Right lobe of liver (tissue), 6 donors: Measurements from ENCODE around the gene ENPP3. TPM values are rescaled to one million over a fixed set of nuclear protein-coding genes. Genes with fewer than 3 reads are reported as not detected.
A peak's percentile ranks its signal among the peaks of the same experiment; 100 is the strongest.
"Not testable (repeated sequence)": the region's sequence is repeated elsewhere in the genome, so short reads cannot be mapped to it uniquely, and the experiment has no call there.

Experiments
- ATAC-seq, 4 donors: fragments of 200-7000 bp; cut with Tn5 transposase; one replicate each; pipeline ENCODE4 v1.9.1; 2020; ENCODE audit warnings: mild to moderate bottlenecking in 4 of 4, moderate library complexity in 4 of 4
- DNase-seq, 3 donors: peaks; one replicate each; pipeline ENCODE4 v3.0.0-alpha.2; 2020
- H3K27ac ChIP-seq, 3 donors: fragments of 200-600 bp; one replicate each; pipeline ENCODE4 v1.8.0; 2022
- H3K27me3 ChIP-seq, 2 donors: fragments of 200-600 bp; one replicate each; pipeline ENCODE4 v1.8.0; 2022
- H3K36me3 ChIP-seq, 4 donors: fragments of 200-600 bp; sonication (generic) in 1 of 4; one replicate each; pipeline versions ENCODE4 v1.5.1 to v1.8.0; 2017 to 2022; ENCODE audit warnings: control low read depth in 1 of 4
- H3K4me1 ChIP-seq, 4 donors: fragments of 200-600 bp; sonication (generic) in 1 of 4; one replicate each; pipeline versions ENCODE4 v1.5.1 to v1.8.0; 2017 to 2022; ENCODE audit warnings: control low read depth in 1 of 4
- H3K4me3 ChIP-seq, 3 donors: fragments of 200-600 bp; one replicate each; pipeline ENCODE4 v1.8.0; 2022
- H3K9me3 ChIP-seq, 4 donors: fragments of 200-600 bp; sonication (generic) in 1 of 4; one replicate each; pipeline versions ENCODE4 v1.5.1 to v1.8.0; 2017 to 2022; ENCODE audit warnings: control low read depth in 1 of 4
- CTCF ChIP-seq, 4 donors: fragments of 200-600 bp in 3 of 4; fragments of 450-650 bp in 1 of 4; IDR thresholded peaks; one replicate each; pipeline versions ENCODE4 v1.5.1 to v1.8.0; 2016 to 2022; ENCODE audit warnings: antibody characterized with exemption in 4 of 4, mild to moderate bottlenecking in 2 of 4
- POLR2A ChIP-seq: fragments of 450-650 bp; IDR thresholded peaks from one replicate; pipeline ENCODE4 v1.6.1; 2017; ENCODE audit warnings: antibody characterized with exemption, mild to moderate bottlenecking
- WGBS: methylation state at CpG from one replicate; pipeline ENCODE4 v1.1.6; 2018; ENCODE audit warnings: low coverage, low lambda C conversion rate; ENCODE audit not compliant: insufficient coverage; ENCODE audit errors: missing lambda C conversion rate; 5-methylcytosine and 5-hydroxymethylcytosine counted together
- intact Hi-C, 2 donors: fragments of 100-400 bp; cut with DNase I; formaldehyde crosslinking; loops; one replicate each; pipeline versions ENCODE4 v1.11.2 to v1.14.1; 2022
- total RNA-seq, 6 experiments: library from RNA; depleted of rRNA in 2 of 6; stranded (reverse); fragments of >200 nt in 2 of 6; fragmentation: NEBNext Ultra II Directional in 3 of 6; extraction: Animal tissue kit (Norgen Biotek cat#: 25700) in 3 of 6; gene quantifications; one replicate each; pipeline versions ENCODE4 v1.1.0 to v1.2.4, GENCODE V29; 2016 to 2023
- donor health status: DM: no; HTN: yes; CAD: no.
- donor health status: DM: no; HTN: no; CAD: no.
- donor health status: DM: no; HTN: no; CAD: no.
- donor health status: DM: no; HTN: yes; CAD: no.
- donor health status: DM: no; HTN: yes; CAD: no.

Gene ENPP3
- total RNA-seq, 6 experiments from 2014 or later = 0.63 to 2.7 (median 1.5) TPM

DNA sequence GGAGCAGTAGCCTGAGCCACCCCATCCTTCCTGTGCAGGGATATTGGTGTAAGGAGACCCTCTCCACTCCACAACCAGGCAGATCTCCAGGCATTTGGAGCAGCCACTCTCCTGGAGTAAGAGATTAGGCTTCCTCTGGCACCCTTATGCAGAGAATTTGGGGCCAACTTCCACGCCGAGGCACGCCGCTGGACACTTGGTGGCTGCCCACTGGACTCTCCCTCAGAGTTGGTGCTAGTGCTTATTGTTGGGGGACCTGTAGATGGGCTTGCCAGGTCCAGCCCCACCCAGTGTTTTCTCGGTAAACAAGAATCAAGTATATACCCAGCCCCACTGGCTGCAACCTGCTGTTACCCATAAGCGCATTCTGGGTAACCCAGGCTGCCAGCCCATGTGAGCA lies 78.5 kb downstream of the ENPP3 start:
- peak in 3 of 4 donors; percentile 11 to 44 (median 17) for ATAC-seq
- DNase-seq, H3K4me1 ChIP-seq, H3K27me3 ChIP-seq, H3K9me3 ChIP-seq, H3K36me3 ChIP-seq, H3K4me3 ChIP-seq, intact Hi-C loops, H3K27ac ChIP-seq: not testable (repeated sequence)
- WGBS = 70% methylated on average over 4 of the region's 6 CpGs

DNA sequence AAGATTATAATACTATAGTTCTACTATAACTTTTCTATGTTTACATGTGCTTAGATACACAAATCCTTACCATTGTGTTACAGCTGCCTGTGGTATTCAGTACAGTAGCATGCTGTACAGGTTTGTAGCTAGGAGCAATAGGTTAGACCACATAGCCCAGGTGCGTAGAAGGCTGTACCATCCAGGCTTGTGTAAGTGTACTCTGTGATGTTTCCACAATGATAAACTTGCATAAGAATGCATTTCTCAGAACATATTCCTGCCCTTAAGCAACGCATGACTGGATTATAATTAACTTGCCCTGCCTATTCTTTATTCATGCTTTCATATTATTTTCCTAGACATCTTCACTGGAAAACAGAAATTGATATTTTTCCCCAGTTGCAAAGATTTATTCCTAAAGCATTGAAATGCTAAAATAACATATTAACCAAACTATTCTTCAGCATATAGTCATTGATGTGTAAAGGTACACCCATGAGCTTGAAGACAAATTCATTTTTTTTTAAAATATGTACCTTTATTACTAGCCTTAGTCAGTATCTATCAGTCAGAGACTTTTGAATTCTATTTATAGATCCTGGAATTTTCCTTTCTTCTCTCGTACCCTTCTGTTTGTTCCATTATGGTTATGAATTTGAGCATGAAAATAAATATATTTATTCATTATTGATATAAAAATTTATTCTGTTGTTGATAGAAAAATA lies 80.9 kb downstream of the ENPP3 start:
- 87% methylated on average over 3 of the region's 3 CpGs for whole genome bisulfite sequencing
- Histone ChIP-seq H3K4me1 (no peaks in the 10 kb centered on the region), H3K36me3 (no peaks in the 10 kb centered on the region), H3K4me3 (no peak overlapping the region), H3K27ac (no peak overlapping the region), H3K9me3 (no peaks in the 10 kb centered on the region), H3K27me3 (no peaks in the 10 kb centered on the region)
- TF ChIP-seq POLR2A = no peak
- TF ChIP-seq CTCF (IDR thresholded peaks at IDR 0.05) = no peak
- ATAC-seq (no peak), DNase-seq (no peak)
- intact Hi-C loops = no loop called here

DNA sequence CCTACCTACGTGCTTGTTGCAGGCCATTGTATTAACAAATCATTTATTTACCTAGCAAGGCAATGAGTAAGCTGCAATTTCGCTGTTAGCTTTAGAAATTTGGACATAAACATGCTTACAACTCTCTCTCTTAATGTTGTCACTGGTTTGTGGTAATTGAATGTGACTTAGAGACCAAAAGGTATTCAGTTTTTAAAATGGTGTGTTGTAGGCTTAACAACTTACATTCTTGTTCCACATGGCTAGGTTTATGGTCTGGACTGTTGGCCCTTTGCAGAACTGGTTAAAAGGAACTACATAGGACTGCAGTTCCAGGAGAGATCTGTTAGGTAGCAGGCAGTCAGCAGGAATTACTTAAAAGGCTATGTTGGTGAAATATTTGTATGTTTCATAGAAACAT lies 84.1 kb downstream of the ENPP3 start:
- no peak overlapping the region for H3K27ac ChIP-seq
- TF ChIP-seq CTCF (IDR thresholded peaks at IDR 0.05) = no peak
- TF ChIP-seq POLR2A = no peak
- H3K4me1 ChIP-seq = no peaks in the 10 kb centered on the region
- no peak overlapping the region for H3K4me3 ChIP-seq
- ATAC-seq (peak in 1 of 4 donors; percentile 62), DNase-seq (no peak)
- no peaks in the 10 kb centered on the region for H3K9me3 ChIP-seq
- no peaks in the 10 kb centered on the region for H3K27me3 ChIP-seq
- H3K36me3 ChIP-seq = no peaks in the 10 kb centered on the region
- intact Hi-C loops = no loop called here
- WGBS = 21% methylated on average over 2 of the region's 2 CpGs

GRCh38 chr6:131724114-131724513 lies 87.0 kb downstream of the ENPP3 start:
- Histone ChIP-seq H3K36me3 (no peaks in the 10 kb centered on the region), H3K4me1 (peaks cover 0 to 8% (median 0%) of the 10 kb centered on the region in 4 donors), H3K9me3 (no peaks in the 10 kb centered on the region), H3K4me3 (no peak overlapping the region), H3K27me3 (no peaks in the 10 kb centered on the region), H3K27ac (no peak overlapping the region)
- DNase-seq = no peak
- WGBS = 79% methylated on average over 2 of the region's 2 CpGs
- intact Hi-C loops = no loop called here
- no peak for ATAC-seq
- TF ChIP-seq POLR2A = no peak

- intact Hi-C loops = no loop called here
- TF ChIP-seq POLR2A = no peak
- no peaks in the 10 kb centered on the region for H3K27me3 ChIP-seq
- H3K4me1 ChIP-seq = peaks cover 0 to 8% (median 0%) of the 10 kb centered on the region in 4 donors
- no peak overlapping the region for H3K4me3 ChIP-seq
- H3K36me3 ChIP-seq = no peaks in the 10 kb centered on the region
- H3K9me3 ChIP-seq = no peaks in the 10 kb centered on the region
- 92% methylated on average over 5 of the region's 5 CpGs for WGBS
- ATAC-seq (no peak), DNase-seq (no peak)
- H3K27ac ChIP-seq = no peak overlapping the region
Measured at GRCh38 chr6:131727467-131727866, 90.4 kb downstream of the ENPP3 start.

GRCh38 chr6:131727868-131728267 lies 90.8 kb downstream of the ENPP3 start:
- Histone ChIP-seq H3K27me3 (no peaks in the 10 kb centered on the region), H3K36me3 (no peaks in the 10 kb centered on the region), H3K27ac (no peak overlapping the region), H3K9me3 (no peaks in the 10 kb centered on the region), H3K4me1 (peaks cover 0 to 8% (median 0%) of the 10 kb centered on the region in 4 donors), H3K4me3 (no peak overlapping the region)
- WGBS = 48% methylated on average over 4 of the region's 4 CpGs
- peak; percentile 48 to 64 (median 56) for ATAC-seq
- intact Hi-C loops = no loop called here
- DNase-seq = no peak
- TF ChIP-seq CTCF (IDR thresholded peaks at IDR 0.05) = no peak
